ENCODE results near the gene ARHGAP25.

DNA sequence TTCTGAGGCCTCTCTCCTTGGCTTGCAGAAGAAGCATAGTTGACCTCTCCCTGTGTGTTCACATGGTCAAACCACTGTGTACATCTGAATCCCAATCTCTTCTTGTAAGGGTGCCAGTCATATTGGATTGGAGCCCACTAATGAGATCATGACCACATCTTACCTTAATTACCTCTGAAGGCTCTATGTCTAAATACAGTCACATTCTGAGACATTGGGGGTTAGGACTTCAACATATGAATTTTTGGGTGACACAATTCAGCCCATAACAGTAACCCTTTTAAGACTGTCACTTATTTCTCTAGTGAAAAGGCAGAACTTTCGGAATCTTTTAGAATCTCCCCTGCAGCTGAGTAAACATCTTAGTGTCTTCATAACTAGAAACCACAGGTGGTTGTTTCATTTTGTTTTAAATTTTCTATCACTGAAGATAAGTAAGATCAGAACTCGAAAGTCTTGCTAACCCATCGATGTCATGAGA lies 103.3 kb downstream of the ARHGAP25 start:
- TF ChIP-seq, protein P1, sequence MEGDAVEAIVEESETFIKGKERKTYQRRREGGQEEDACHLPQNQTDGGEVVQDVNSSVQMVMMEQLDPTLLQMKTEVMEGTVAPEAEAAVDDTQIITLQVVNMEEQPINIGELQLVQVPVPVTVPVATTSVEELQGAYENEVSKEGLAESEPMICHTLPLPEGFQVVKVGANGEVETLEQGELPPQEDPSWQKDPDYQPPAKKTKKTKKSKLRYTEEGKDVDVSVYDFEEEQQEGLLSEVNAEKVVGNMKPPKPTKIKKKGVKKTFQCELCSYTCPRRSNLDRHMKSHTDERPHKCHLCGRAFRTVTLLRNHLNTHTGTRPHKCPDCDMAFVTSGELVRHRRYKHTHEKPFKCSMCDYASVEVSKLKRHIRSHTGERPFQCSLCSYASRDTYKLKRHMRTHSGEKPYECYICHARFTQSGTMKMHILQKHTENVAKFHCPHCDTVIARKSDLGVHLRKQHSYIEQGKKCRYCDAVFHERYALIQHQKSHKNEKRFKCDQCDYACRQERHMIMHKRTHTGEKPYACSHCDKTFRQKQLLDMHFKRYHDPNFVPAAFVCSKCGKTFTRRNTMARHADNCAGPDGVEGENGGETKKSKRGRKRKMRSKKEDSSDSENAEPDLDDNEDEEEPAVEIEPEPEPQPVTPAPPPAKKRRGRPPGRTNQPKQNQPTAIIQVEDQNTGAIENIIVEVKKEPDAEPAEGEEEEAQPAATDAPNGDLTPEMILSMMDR (IDR thresholded peaks at IDR 0.05): no peak
- no peak for TF ChIP-seq POLR2A (IDR thresholded peaks at IDR 0.05)
